Mesendoderm (in vitro differentiated cells): ENCODE results near the gene OTOP3.

Experiments
- DNase-seq: peaks from one replicate; pipeline ENCODE4 v3.0.0; 2013
- H2AK5ac ChIP-seq: 2 replicates; pipeline ENCODE4 v1.6.1; 2013; ENCODE audit warnings: low read length, inconsistent platforms
- H2BK120ac ChIP-seq: 2 replicates; pipeline ENCODE4 v1.6.1; 2013; ENCODE audit warnings: low read depth, mild to moderate bottlenecking, low read length, moderate library complexity, mixed read lengths
- H2BK15ac ChIP-seq: replicated peaks from 2 replicates; pipeline ENCODE4 v1.6.1; 2013; ENCODE audit warnings: low read depth, mild to moderate bottlenecking, moderate library complexity
- H2BK5ac ChIP-seq: 2 replicates; pipeline ENCODE4 v1.6.1; 2013; ENCODE audit warnings: low read length, inconsistent platforms
- H3K18ac ChIP-seq: 2 replicates; pipeline ENCODE4 v1.6.1; 2013; ENCODE audit warnings: mild to moderate bottlenecking, low read length, mixed read lengths
- H3K23ac ChIP-seq: one replicate; pipeline ENCODE4 v1.6.1; 2013; ENCODE audit warnings: low read length
- H3K27ac ChIP-seq: 2 replicates; pipeline ENCODE4 v1.5.1; 2013; ENCODE audit warnings: low read depth, mild to moderate bottlenecking, inconsistent platforms, low read length, moderate library complexity
- H3K27me3 ChIP-seq: 2 replicates; pipeline ENCODE4 v1.6.1; 2013; ENCODE audit warnings: low read length, control low read depth, mild to moderate bottlenecking, inconsistent platforms; ENCODE audit not compliant: insufficient read depth, poor library complexity
- H3K36me3 ChIP-seq: 2 replicates; pipeline ENCODE4 v1.6.1; 2013; ENCODE audit warnings: low read length, inconsistent platforms; ENCODE audit not compliant: control insufficient read depth, insufficient read depth
- H3K4ac ChIP-seq: one replicate; pipeline ENCODE4 v1.6.1; 2013; ENCODE audit warnings: low read depth, mild to moderate bottlenecking, low read length, moderate library complexity
- H3K4me1 ChIP-seq: 2 replicates; pipeline ENCODE4 v1.6.1; 2013; ENCODE audit warnings: low read depth, low read length, inconsistent platforms; ENCODE audit not compliant: control insufficient read depth
- H3K4me2 ChIP-seq: 2 replicates; pipeline ENCODE4 v1.6.1; 2013; ENCODE audit warnings: low read length
- H3K4me3 ChIP-seq: 2 replicates; pipeline ENCODE4 v1.5.1; 2013; ENCODE audit warnings: mild to moderate bottlenecking, low read length
- H3K56ac ChIP-seq: one replicate; pipeline ENCODE4 v1.6.1; 2013; ENCODE audit warnings: low read length
- H3K79me1 ChIP-seq: 2 replicates; pipeline ENCODE4 v1.6.1; 2013; ENCODE audit warnings: low read length, inconsistent platforms
- H3K79me2 ChIP-seq: 2 replicates; pipeline ENCODE4 v1.6.1; 2013; ENCODE audit warnings: mild to moderate bottlenecking, low read length; ENCODE audit not compliant: control insufficient read depth, insufficient read depth
- H3K9ac ChIP-seq: 2 replicates; pipeline ENCODE4 v1.6.1; 2013; ENCODE audit warnings: low read length, inconsistent platforms
- H4K5ac ChIP-seq: one replicate; pipeline ENCODE4 v1.6.1; 2013; ENCODE audit warnings: low read length
- H4K8ac ChIP-seq: one replicate; pipeline ENCODE4 v1.6.1; 2013; ENCODE audit warnings: low read depth, mild to moderate bottlenecking, control low read depth, low read length, moderate library complexity
- WGBS: extraction: QIAGEN DNeasy Blood & Tissue Kit; methylation state at CpG from one replicate; pipeline ENCODE4 v1.1.7; 2013; ENCODE audit warnings: low lambda C conversion rate, missing lambda C conversion rate; ENCODE audit not compliant: insufficient coverage; ENCODE audit errors: extremely low coverage; 5-methylcytosine and 5-hydroxymethylcytosine counted together

The OTOP3 gene

DNA sequence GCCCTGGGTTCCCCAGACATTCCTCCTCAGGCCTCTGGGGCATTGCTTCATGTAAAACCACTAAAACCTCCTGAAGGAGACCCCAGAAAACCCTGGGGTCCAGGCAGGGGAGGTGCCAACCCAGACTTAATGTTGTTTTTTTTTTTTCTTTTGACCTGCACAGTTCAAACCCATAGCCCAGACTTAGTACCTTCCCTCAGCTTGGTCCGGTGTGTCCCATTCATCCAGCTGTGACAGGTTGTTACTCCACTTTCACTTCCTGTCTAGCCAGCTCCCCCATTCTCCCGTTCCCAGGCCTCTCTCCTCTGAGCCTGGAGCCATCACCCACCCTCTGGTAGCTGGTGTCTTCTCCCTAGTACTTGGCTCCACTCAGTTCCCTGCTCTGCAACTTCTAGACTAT is 56.5 kb downstream of the OTOP3 start:
- Histone ChIP-seq H3K27ac (no peak overlapping the region), H4K5ac (no peak overlapping the region), H2BK5ac (no peak overlapping the region), H2AK5ac (no peak overlapping the region), H3K56ac (no peak overlapping the region), H2BK15ac (no peak overlapping the region), H3K36me3 (no peaks in the 10 kb centered on the region), H3K23ac (no peak overlapping the region), H3K27me3 (no peaks in the 10 kb centered on the region), H2BK120ac (no peak overlapping the region), H3K4me1 (peaks cover 4% of the 10 kb centered on the region), H3K4me2 (no peak overlapping the region), H4K8ac (no peak overlapping the region), H3K79me1 (peaks cover 24% of the 10 kb centered on the region), H3K4me3 (no peak overlapping the region), H3K79me2 (peaks cover 19% of the 10 kb centered on the region), H3K4ac (no peak overlapping the region), H3K18ac (no peak overlapping the region), H3K9ac (no peak overlapping the region)
- no CpG with 5 or more reads among the region's 2 CpGs for WGBS
- no peak for DNase-seq

DNA sequence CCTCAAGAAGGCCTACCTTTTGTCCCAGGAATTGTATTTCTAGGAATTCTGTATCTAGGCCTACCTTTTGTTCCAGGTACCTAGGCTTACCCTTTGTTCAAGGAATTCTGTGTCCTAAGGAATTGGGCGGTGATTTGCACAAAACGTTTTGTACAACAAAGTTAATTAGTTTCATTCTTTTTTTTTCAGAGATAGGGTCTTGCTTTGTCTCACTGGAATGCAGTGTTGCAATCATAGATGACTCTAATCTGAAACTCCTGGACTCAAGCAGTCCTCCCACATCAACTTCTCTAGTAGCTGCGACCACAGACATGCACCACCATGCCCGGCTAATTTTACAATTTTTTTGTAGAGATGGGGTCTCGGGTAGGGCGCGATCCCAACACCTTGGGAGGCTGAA is 58.7 kb downstream of the OTOP3 start:
- H3K79me2 ChIP-seq: peaks cover 9% of the 10 kb centered on the region
- H3K4me2 ChIP-seq: no peak overlapping the region
- no peak overlapping the region for H3K9ac ChIP-seq
- H3K4me1 ChIP-seq: no peaks in the 10 kb centered on the region
- H4K8ac ChIP-seq: no peak overlapping the region
- no peak overlapping the region for H3K56ac ChIP-seq
- H2BK120ac ChIP-seq: no peak overlapping the region
- peaks cover 22% of the 10 kb centered on the region for H3K79me1 ChIP-seq
- H3K4ac ChIP-seq: no peak overlapping the region
- H2BK15ac ChIP-seq: no peak overlapping the region
- H3K4me3 ChIP-seq: no peak overlapping the region
- no peak for DNase-seq
- H3K27ac ChIP-seq: no peak overlapping the region
- H3K23ac ChIP-seq: no peak overlapping the region
- H3K27me3 ChIP-seq: no peaks in the 10 kb centered on the region
- peaks cover 2% of the 10 kb centered on the region for H3K36me3 ChIP-seq
- H3K18ac ChIP-seq: no peak overlapping the region
- H2AK5ac ChIP-seq: no peak overlapping the region
- H2BK5ac ChIP-seq: no peak overlapping the region
- H4K5ac ChIP-seq: no peak overlapping the region
- WGBS: no CpG with 5 or more reads among the region's 7 CpGs

DNA sequence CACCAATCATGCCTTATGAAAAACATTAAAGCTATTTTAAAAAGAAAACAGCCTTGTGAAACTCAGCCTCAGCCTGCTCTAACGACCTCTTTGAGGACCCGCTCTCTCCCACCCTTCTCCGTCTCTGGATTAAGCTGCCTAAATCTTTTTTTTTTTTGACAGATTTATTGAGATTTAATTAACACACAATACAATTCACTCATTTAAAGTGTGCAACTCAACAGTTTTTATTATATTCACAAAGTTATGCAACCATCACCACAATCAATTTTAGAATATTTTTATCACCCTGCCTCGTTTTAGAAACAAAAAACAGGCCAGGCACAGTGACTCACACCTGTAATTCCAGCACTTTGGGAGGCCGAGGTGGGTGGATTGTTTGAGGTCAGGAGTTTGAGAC is 60.1 kb downstream of the OTOP3 start:
- H3K4ac ChIP-seq: no peak overlapping the region
- peaks cover under 1% of the 10 kb centered on the region for H3K79me2 ChIP-seq
- no peak overlapping the region for H3K56ac ChIP-seq
- no peak for DNase-seq
- no peak overlapping the region for H3K18ac ChIP-seq
- H3K36me3 ChIP-seq: peaks cover 3% of the 10 kb centered on the region
- no peak overlapping the region for H2AK5ac ChIP-seq
- H2BK120ac ChIP-seq: no peak overlapping the region
- WGBS: no CpG with 5 or more reads among the region's 5 CpGs
- H4K8ac ChIP-seq: no peak overlapping the region
- H3K27ac ChIP-seq: no peak overlapping the region
- H3K4me1 ChIP-seq: no peaks in the 10 kb centered on the region
- no peak overlapping the region for H2BK15ac ChIP-seq
- no peak overlapping the region for H3K4me3 ChIP-seq
- peaks cover 12% of the 10 kb centered on the region for H3K79me1 ChIP-seq
- H3K23ac ChIP-seq: no peak overlapping the region
- no peak overlapping the region for H2BK5ac ChIP-seq
- H3K27me3 ChIP-seq: no peaks in the 10 kb centered on the region
- no peak overlapping the region for H3K9ac ChIP-seq
- H3K4me2 ChIP-seq: no peak overlapping the region
- no peak overlapping the region for H4K5ac ChIP-seq

DNA sequence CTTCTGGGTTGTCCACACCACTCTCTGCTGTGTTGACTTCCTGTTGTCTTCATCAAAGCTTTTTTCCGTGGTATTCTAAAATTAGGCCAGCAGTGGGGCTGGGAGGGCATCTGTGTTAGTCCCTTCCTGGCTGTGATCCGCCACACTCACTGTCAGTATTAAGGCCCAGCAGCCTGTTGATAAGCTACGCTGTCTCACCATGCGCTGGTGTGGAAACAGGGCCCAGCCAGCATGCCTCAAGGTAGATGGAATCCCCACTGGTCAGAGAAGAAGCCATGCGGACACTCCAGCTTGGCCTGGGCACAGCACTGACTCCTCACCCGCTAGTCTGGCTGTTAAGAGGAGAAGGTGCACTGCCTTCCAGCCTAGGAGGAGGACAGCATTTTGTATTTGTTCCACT is 63.1 kb downstream of the OTOP3 start:
- Histone ChIP-seq H3K56ac (no peak overlapping the region), H3K4me3 (no peak overlapping the region), H3K79me1 (peaks cover 4% of the 10 kb centered on the region), H3K79me2 (no peaks in the 10 kb centered on the region), H3K4ac (no peak overlapping the region), H2BK15ac (no peak overlapping the region), H3K4me1 (no peaks in the 10 kb centered on the region), H4K5ac (no peak overlapping the region), H2BK120ac (no peak overlapping the region), H3K18ac (no peak overlapping the region), H3K27ac (no peak overlapping the region), H2AK5ac (no peak overlapping the region), H3K27me3 (no peaks in the 10 kb centered on the region), H2BK5ac (no peak overlapping the region), H3K9ac (no peak overlapping the region), H3K23ac (no peak overlapping the region), H3K36me3 (peaks cover 13% of the 10 kb centered on the region), H4K8ac (no peak overlapping the region), H3K4me2 (no peak overlapping the region)
- WGBS: no CpG with 5 or more reads among the region's 6 CpGs
- no peak for DNase-seq

DNA sequence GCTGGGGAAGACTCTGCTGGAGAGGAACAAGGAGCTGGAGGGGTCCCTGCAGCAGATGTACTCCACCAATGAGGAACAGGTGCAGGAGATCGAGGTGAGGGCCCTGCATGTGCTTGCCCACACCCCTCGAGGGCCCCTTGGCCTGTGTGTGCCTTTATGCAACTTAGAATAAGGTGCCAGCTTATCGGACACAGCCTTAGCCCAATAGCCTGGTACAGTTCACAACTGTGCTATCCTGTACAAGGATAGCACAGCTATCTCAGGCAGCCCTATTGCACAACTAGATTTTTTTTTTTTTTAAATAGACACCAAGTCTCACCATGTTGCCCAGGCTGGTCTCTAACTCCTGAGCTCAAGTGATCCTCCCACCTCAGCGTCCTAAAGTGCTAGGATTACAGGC is 63.8 kb downstream of the OTOP3 start:
- no peak overlapping the region for H2BK5ac ChIP-seq
- no peak overlapping the region for H2BK120ac ChIP-seq
- no peaks in the 10 kb centered on the region for H3K4me1 ChIP-seq
- H3K36me3 ChIP-seq: peaks cover 13% of the 10 kb centered on the region
- H2AK5ac ChIP-seq: no peak overlapping the region
- H3K56ac ChIP-seq: no peak overlapping the region
- no peak overlapping the region for H3K18ac ChIP-seq
- no peaks in the 10 kb centered on the region for H3K79me2 ChIP-seq
- no peak overlapping the region for H3K4me2 ChIP-seq
- no CpG with 5 or more reads among the region's 4 CpGs for WGBS
- no peak overlapping the region for H3K4me3 ChIP-seq
- peaks cover 4% of the 10 kb centered on the region for H3K79me1 ChIP-seq
- H3K4ac ChIP-seq: no peak overlapping the region
- H2BK15ac ChIP-seq: no peak overlapping the region
- no peaks in the 10 kb centered on the region for H3K27me3 ChIP-seq
- no peak for DNase-seq
- no peak overlapping the region for H4K5ac ChIP-seq
- no peak overlapping the region for H3K23ac ChIP-seq
- H4K8ac ChIP-seq: no peak overlapping the region
- no peak overlapping the region for H3K9ac ChIP-seq
- no peak overlapping the region for H3K27ac ChIP-seq
